GM06990 (cell line): Measurements from ENCODE around the gene GOLGA8B.
"Not testable (repeated sequence)": the region's sequence is repeated elsewhere in the genome, so short reads cannot be mapped to it uniquely, and the experiment has no call there.

Experiments used
- DNase-seq: peaks from one replicate; pipeline ENCODE4 v3.0.0-alpha.2; 2011; ENCODE audit not compliant: insufficient read length; ENCODE audit errors: extremely low read depth
- H3K27me3 ChIP-seq: replicated peaks from 2 replicates; pipeline ENCODE4 v1.6.0; 2011; ENCODE audit warnings: low read length; ENCODE audit not compliant: control insufficient read depth, insufficient read depth
- H3K36me3 ChIP-seq: 2 replicates; pipeline ENCODE4 v1.5.1; 2011; ENCODE audit warnings: low read length; ENCODE audit not compliant: control insufficient read depth, insufficient read depth
- H3K4me3 ChIP-seq: replicated peaks from 2 replicates; pipeline ENCODE4 v1.5.1; 2011; ENCODE audit warnings: low read depth, mild to moderate bottlenecking, control low read depth, low read length
- TF ChIP-seq, protein P1 (sequence below): IDR thresholded peaks from 2 replicates; pipeline ENCODE4 v1.5.1; 2011; ENCODE audit warnings: low read length, control low read depth, mild to moderate bottlenecking, inconsistent platforms; ENCODE audit not compliant: insufficient read depth, poor library complexity, severe bottlenecking

Gene GOLGA8B

DNA sequence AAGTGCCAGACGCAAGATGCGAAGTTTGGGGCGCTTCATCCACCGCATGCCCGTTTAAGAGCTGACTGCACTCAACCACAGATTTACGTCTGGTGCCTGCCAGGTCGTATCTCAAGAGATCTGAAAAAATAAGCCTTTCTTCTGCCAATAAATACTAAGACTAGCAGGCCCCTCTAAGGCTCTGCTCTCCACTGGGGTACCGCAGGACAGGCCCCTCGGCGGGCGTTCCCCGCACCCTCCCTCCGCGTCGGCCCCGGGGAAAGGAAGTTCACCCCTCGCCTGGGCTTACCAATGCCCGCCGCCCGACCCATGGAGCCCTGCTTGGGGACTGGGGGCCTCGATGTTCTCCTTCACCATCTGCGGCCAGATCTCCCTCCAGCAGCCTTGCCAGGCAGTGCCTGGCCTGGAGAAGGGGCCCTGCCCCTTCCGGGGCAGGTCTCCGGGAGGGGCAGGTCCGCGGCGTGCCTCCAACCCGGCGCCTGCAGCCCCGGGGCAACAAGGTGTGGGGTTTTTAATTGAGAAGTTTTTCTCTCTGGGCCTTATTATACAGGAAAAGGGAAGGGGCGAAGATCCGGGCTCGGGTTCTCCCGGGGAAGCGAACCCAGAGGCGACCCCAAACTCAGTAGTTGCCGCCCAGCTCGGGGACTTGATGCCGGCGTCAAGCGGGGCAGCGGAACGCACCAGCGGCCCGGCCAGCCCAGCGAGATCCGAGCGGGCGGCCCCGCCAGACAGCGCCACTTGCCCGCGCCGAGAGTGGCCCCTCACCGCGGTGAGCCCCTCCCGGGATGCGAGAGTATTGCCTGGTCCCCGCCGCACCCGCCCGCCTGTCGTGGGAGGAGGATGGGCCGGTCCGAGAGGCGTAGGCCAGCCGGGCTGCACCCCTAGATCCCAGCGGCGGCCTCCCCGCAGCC is 735 bp downstream of the GOLGA8B start:
- H3K4me3 ChIP-seq: peak overlapping the region; percentile 91
- peak; percentile 65 for DNase-seq
- no peaks in the 10 kb centered on the region; the same call in 1 of the 2 replicates for H3K36me3 ChIP-seq
- TF ChIP-seq, protein P1, sequence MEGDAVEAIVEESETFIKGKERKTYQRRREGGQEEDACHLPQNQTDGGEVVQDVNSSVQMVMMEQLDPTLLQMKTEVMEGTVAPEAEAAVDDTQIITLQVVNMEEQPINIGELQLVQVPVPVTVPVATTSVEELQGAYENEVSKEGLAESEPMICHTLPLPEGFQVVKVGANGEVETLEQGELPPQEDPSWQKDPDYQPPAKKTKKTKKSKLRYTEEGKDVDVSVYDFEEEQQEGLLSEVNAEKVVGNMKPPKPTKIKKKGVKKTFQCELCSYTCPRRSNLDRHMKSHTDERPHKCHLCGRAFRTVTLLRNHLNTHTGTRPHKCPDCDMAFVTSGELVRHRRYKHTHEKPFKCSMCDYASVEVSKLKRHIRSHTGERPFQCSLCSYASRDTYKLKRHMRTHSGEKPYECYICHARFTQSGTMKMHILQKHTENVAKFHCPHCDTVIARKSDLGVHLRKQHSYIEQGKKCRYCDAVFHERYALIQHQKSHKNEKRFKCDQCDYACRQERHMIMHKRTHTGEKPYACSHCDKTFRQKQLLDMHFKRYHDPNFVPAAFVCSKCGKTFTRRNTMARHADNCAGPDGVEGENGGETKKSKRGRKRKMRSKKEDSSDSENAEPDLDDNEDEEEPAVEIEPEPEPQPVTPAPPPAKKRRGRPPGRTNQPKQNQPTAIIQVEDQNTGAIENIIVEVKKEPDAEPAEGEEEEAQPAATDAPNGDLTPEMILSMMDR: no peak
- H3K27me3 ChIP-seq: no peaks in the 10 kb centered on the region

DNA sequence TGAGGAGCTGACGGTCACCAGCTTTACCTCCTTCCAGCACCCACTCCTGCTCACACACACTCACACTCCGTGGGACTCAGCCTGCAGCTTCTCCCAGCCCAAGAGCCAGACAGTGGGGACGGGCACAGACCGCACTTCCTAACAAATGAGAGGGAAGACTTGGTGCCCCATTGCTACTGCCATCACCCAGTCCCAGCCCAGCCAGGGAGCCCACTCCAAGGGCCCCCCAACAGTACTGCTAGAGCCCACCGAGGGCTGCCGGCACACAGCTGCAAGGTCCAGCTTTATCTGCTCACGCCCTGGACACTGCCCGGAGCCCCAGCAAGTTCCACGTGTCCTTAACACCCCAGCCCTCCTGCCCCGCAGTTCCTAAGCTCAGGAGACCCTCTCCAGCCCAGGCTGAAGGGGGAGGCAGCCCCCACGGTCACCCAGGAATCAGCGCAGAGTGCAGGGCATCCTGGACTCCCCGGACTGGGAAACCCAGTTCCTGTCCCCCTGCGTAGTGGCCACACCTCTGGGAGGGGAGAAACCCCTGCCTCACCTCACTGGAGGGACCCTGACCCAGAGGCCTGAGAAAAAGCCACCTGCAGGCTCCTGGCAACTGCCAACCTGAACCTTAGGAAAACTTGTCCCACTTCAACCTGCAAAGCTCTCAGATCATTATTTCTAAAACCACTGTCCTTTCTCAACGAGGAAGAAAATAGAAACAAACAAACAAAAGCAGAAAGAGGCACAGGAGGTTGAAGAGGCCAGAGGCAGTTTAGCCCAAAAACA is 1.6 kb downstream of the GOLGA8B start:
- not testable (repeated sequence) for H3K27me3 ChIP-seq, DNase-seq, H3K36me3 ChIP-seq
- peak overlapping the region; percentile 91 for H3K4me3 ChIP-seq

DNA sequence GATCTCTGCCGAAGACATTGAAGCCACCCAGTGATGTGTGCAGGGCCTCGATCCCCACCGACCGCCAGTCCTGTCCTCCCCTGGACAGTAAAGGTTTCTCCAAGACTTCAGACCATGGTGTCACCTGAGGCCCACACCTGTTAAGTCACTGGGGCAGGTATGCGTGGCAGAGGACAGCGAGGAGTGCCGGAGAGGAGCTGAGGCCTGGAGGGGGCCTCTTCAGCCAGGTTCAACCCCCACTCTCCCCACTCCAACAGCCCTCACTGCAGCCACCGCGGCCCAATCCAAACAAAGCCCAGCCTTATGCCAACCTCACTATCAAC is 2.4 kb downstream of the GOLGA8B start:
- Histone ChIP-seq H3K27me3 (no peaks in the 10 kb centered on the region), H3K36me3 (no peaks in the 10 kb centered on the region; the same call in 1 of the 2 replicates), H3K4me3 (no peak overlapping the region)
- DNase-seq: no peak
- TF ChIP-seq, protein P1: no peak

DNA sequence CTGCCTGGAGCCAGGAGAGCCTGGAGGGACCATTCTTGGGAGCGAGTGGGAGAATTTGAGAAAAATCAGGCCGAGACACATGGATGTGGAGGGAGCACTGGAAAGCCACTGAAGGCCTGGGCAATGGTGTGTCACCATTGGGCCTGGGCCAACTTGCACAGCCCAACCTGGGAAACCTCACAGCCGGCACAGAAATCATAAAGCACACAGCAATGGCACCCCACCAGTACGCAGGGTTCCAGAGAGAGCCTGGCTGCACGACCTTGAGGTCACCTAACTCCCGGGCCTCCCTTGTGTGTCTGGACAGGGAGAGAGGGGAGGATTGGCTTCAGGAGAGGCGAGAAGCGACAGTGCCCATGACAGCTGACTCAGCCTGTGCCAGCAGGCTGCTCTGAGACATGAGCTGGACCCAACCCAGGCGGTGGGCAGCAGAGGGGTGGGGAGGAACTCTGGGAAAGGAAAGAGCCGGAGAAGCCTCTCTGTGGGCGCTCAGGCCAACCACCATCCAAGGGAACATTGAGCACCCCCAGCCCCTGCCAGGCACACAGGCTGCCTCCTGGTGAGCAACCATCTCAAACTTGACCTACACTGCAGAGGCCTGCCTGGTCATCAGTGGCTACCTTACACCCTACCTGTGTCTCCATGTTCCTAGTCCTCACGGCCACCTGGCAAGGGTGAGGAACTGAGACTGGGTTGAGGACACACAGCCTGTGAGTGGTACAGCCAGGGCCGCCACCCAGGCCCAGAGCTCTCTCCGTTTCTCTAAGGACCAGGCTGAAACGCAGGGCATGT is 3.0 kb downstream of the GOLGA8B start:
- H3K4me3 ChIP-seq, H3K36me3 ChIP-seq, DNase-seq, H3K27me3 ChIP-seq: not testable (repeated sequence)

DNA sequence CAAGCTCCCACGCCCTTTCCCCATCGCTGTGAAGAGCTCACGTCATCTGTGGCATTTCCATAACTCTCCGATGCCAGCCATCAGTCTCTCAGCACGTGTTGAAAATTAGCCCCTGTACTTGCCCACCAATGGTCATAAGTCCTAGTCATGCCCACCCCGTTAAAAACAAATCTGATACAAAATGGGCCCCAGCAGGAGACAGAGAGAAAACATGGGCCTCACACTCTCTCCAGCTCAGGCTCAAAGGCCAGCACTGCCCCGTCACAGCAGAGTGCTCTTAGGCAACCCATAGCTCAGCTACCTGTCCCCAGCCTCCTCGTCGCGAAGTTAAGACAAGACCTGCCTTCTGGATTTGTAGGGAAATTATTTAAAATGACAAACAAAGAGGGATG is 5.2 kb downstream of the GOLGA8B start:
- Histone ChIP-seq H3K36me3 (no peaks in the 10 kb centered on the region; the same call in 1 of the 2 replicates), H3K4me3 (no peak overlapping the region), H3K27me3 (no peaks in the 10 kb centered on the region)
- TF ChIP-seq, protein P1: no peak
- DNase-seq: no peak

DNA sequence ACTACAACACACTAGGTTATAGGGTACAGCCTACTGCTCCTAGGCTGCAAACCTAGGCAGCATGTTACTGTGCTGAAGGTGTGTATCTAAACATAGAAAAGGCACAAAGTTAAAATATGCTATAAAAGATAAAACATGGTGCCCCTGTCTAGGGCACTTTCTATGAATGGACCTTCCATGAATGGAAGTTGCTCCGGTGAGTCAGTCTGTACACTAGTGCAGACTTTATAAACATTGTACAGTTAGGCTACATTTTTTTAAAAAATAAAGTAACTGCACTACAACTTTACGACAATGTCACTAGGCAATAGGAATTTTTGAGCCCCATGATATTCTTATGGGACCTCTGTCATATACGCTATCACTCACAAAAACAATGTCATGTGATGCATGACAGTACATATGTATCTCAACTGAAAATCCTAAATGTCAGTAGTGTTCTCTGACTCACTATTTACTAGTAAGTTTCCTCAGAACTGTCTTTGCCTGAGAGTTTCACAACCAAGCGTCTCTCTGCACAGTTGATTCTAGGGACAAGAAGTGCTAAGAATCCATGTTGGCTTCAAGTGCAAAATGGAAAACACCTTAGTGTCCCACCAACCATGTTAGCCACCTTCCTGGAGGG is 5.7 kb downstream of the GOLGA8B start:
- not testable (repeated sequence) for H3K36me3 ChIP-seq, DNase-seq, H3K4me3 ChIP-seq, H3K27me3 ChIP-seq

DNA sequence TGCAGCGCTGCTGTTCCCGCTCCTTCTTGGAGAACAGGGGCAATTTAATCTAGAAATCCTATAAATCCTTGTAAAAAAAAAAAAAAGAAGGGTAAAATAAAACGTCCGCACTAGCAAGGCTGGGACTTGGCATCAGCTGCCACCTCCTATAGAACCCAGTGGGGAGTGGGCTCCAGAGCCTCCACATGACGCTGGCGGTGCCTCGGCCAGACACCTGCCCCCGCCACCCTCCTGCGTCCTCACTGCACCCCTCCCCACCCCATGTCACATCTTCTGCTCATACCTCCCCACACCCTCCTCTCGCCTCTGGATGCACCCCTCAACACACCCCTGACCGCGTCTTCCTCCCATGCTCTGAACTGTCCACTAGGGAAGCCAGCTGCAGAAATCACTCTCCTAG is 8.4 kb downstream of the GOLGA8B start:
- H3K4me3 ChIP-seq, DNase-seq, H3K36me3 ChIP-seq: not testable (repeated sequence)

DNA sequence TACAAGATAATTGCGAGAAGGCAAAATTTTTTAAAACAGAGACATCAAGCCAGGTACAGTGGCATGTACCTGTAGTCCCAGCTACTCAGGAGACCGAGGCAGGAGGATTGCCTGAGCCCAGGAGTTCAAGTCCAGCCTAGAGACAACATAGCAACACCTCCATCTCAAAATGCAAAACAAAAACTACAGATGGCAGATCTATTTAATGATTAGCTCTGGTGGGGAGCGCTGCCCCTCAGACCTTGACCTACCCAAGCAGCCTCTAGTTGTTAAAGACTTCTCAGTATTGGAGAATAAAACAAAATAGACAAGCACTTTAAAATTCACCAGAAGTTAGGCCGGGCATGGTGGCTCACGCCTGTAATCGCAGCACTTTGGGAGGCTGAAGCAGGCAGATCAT is 10.5 kb downstream of the GOLGA8B start:
- DNase-seq, H3K27me3 ChIP-seq, H3K36me3 ChIP-seq: not testable (repeated sequence)

More for the DNA sequence above, 8.4 kb downstream of the GOLGA8B start:
- H3K27me3 ChIP-seq: not testable (repeated sequence)

DNA sequence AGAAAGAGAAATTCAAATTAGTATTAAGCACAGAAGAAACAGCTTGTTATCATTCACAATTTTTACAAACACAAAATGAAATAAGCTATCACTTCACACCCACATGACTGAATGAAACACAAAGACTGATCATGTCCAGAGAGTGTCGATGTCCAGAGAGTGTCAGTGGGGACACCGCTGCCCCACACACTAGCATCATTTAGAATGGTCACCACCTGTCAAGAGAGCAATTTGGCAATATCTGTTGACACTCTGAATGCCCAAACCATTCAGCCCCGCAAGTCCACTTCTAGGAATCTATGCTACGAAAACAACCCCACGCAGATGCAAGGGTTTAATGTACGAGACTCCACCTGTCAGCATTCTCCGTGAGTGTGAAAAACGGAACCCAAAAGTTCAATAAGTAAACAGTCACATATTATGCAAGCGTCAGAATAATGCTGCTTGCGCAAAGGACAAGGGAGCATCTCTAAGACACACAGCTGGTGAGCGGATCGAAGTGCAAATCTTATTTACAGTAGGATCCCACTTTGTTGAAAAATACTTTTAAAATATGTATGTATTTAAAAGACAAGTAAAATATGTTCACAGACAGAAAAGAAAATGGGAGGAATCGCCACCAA is 11.3 kb downstream of the GOLGA8B start:
- not testable (repeated sequence) for H3K4me3 ChIP-seq, H3K36me3 ChIP-seq, H3K27me3 ChIP-seq, DNase-seq

More for the DNA sequence above, 10.5 kb downstream of the GOLGA8B start:
- not testable (repeated sequence) for H3K4me3 ChIP-seq
